ENCODE results near the gene SSR1. TPM values are rescaled to one million over a fixed set of nuclear protein-coding genes. Genes with fewer than 3 reads are reported as not detected.

SSR1 gene
- total and polyA plus RNA-seq, 2 experiments from 2014 or later = 65.3 to 70.2 TPM

DNA sequence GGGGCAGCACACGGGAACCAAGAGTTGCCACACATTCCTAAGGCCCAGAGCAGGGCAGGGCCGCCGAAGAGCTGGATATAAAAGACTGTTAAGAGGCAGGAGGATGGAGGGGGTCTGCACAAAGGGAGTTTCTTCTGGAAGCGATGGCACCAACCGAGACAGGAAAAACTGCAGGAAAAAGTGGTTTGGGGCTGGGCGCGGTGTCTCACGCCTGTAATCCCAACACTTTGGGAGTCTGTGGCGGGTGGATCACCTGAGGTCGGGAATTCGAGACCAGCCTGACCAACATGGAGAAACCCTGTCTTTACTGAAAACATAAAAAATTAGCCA lies 41.8 kb downstream of the SSR1 start (continued):
- TF ChIP-seq STAT1 (IDR thresholded peaks at IDR 0.05; ENCODE audit: unreplicated experiment) = no peak
- TF ChIP-seq ZNF114 (CRISPR knock-in tag; IDR thresholded peaks at IDR 0.05) = no peak
- TF ChIP-seq CREB1 (CRISPR knock-in tag; IDR thresholded peaks at IDR 0.05; ENCODE audit: low read depth) = no peak
- no peak for TF ChIP-seq EZH2phosphoT487 (IDR thresholded peaks at IDR 0.05; ENCODE audit: unreplicated experiment)

DNA sequence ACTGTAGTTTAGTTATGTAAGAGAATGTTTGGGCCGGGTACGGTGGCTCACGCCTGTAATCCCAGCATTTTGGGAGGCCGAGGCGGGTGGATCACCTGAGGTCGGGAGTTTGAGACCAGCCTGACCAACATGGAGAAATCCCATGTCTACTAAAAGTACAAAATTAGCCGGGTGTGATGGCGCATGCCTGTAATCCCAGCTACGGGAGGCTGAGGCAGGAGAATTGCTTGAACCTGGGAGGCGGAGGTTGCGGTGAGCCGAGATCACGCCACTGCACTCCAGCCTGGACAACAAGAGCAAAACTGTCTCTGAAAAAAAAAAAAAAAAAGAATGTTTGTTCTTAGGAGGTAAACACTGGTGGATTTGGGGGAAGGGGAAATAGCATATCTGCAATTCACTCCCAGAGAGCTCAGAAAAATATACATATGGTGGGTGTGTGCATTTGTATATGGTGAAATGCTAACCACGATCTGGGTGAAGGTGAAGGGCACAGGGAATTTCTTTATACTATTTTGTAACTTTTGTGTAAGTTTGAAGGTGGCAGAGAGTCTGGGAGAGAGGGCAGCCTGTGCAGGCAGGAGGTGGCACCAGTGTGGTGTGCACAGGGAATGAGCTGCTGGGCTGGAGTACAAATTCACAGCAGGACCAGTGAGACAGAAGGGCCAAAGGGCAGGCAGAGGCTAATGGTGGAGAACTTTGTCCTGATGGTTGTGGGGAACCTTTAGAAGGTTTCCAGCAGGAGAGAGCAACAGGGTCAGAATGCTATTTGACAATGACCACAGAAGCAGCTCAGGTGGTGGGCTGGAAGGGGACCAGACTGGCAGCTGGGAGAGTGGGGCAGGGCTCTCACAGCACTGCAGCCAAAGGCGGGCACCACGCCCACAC lies 42.4 kb downstream of the SSR1 start:
- H3K9me3 Mint-ChIP-seq = no peaks in the 10 kb centered on the region
- H3K27ac ChIP-seq (ENCODE audit: low read depth) = no peak overlapping the region
- DNase-seq (ENCODE audit: low spot score) (no peak), ATAC-seq (no peak)
- no peaks in the 10 kb centered on the region for H3K4me1 ChIP-seq (ENCODE audit: insufficient read depth)
- H3K4me3 Mint-ChIP-seq = no peak overlapping the region
- no peaks in the 10 kb centered on the region for H3F3A ChIP-seq (replicated peaks; ENCODE audit: low read depth)
- no peaks in the 10 kb centered on the region for H4K20me1 ChIP-seq (replicated peaks; ENCODE audit: insufficient read depth)
- peaks cover 2% of the 10 kb centered on the region for H3K27me3 Mint-ChIP-seq (ENCODE audit: insufficient read depth, low read depth, poor library complexity)
- H3K4me3 ChIP-seq = no peak overlapping the region
- no peak overlapping the region for H3K4me2 ChIP-seq
- no peaks in the 10 kb centered on the region for H3K36me3 ChIP-seq (ENCODE audit: insufficient read depth)
- H3K79me2 ChIP-seq (replicated peaks; ENCODE audit: insufficient read depth) = no peaks in the 10 kb centered on the region
- H3K9me2 ChIP-seq (ENCODE audit: insufficient read depth) = no peaks in the 10 kb centered on the region
- H3K27ac Mint-ChIP-seq = no peak overlapping the region
- H3K27me3 ChIP-seq (ENCODE audit: insufficient read depth) = no peaks in the 10 kb centered on the region
- 0 out of 3 replicates have a peak, but pooled peaks cover 3% of the 10 kb centered on the region for H3K4me1 Mint-ChIP-seq
- no peak overlapping the region for H2AFZ ChIP-seq
- no peaks in the 10 kb centered on the region for H3K36me3 Mint-ChIP-seq (ENCODE audit: low read depth)
- TF ChIP-seq EZH2 (IDR thresholded peaks at IDR 0.05; ENCODE audit: low read depth, unreplicated experiment) (no peak), JUNB (IDR thresholded peaks at IDR 0.05; ENCODE audit: unreplicated experiment) (no peak), STAT1 (IDR thresholded peaks at IDR 0.05; ENCODE audit: unreplicated experiment) (no peak), NANOG (IDR thresholded peaks at IDR 0.05; ENCODE audit: borderline replicate concordance) (no peak), POLR2AphosphoS5 (IDR thresholded peaks at IDR 0.05; ENCODE audit: low read depth) (no peak), ZNF114 (CRISPR knock-in tag; IDR thresholded peaks at IDR 0.05) (no peak), CREB1 (CRISPR knock-in tag; IDR thresholded peaks at IDR 0.05; ENCODE audit: low read depth) (no peak)
- TF ChIP-seq, protein P1, sequence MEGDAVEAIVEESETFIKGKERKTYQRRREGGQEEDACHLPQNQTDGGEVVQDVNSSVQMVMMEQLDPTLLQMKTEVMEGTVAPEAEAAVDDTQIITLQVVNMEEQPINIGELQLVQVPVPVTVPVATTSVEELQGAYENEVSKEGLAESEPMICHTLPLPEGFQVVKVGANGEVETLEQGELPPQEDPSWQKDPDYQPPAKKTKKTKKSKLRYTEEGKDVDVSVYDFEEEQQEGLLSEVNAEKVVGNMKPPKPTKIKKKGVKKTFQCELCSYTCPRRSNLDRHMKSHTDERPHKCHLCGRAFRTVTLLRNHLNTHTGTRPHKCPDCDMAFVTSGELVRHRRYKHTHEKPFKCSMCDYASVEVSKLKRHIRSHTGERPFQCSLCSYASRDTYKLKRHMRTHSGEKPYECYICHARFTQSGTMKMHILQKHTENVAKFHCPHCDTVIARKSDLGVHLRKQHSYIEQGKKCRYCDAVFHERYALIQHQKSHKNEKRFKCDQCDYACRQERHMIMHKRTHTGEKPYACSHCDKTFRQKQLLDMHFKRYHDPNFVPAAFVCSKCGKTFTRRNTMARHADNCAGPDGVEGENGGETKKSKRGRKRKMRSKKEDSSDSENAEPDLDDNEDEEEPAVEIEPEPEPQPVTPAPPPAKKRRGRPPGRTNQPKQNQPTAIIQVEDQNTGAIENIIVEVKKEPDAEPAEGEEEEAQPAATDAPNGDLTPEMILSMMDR (conservative IDR thresholded peaks at IDR 0.05; ENCODE audit: low read depth in 2 of 2) = no peak
- TF ChIP-seq, protein P2, sequence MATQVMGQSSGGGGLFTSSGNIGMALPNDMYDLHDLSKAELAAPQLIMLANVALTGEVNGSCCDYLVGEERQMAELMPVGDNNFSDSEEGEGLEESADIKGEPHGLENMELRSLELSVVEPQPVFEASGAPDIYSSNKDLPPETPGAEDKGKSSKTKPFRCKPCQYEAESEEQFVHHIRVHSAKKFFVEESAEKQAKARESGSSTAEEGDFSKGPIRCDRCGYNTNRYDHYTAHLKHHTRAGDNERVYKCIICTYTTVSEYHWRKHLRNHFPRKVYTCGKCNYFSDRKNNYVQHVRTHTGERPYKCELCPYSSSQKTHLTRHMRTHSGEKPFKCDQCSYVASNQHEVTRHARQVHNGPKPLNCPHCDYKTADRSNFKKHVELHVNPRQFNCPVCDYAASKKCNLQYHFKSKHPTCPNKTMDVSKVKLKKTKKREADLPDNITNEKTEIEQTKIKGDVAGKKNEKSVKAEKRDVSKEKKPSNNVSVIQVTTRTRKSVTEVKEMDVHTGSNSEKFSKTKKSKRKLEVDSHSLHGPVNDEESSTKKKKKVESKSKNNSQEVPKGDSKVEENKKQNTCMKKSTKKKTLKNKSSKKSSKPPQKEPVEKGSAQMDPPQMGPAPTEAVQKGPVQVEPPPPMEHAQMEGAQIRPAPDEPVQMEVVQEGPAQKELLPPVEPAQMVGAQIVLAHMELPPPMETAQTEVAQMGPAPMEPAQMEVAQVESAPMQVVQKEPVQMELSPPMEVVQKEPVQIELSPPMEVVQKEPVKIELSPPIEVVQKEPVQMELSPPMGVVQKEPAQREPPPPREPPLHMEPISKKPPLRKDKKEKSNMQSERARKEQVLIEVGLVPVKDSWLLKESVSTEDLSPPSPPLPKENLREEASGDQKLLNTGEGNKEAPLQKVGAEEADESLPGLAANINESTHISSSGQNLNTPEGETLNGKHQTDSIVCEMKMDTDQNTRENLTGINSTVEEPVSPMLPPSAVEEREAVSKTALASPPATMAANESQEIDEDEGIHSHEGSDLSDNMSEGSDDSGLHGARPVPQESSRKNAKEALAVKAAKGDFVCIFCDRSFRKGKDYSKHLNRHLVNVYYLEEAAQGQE (IDR thresholded peaks at IDR 0.05; ENCODE audit: unreplicated experiment) = no peak
- TF ChIP-seq, protein P3, sequence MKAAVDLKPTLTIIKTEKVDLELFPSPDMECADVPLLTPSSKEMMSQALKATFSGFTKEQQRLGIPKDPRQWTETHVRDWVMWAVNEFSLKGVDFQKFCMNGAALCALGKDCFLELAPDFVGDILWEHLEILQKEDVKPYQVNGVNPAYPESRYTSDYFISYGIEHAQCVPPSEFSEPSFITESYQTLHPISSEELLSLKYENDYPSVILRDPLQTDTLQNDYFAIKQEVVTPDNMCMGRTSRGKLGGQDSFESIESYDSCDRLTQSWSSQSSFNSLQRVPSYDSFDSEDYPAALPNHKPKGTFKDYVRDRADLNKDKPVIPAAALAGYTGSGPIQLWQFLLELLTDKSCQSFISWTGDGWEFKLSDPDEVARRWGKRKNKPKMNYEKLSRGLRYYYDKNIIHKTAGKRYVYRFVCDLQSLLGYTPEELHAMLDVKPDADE (IDR thresholded peaks at IDR 0.05) = no peak
- TF ChIP-seq, protein P4, sequence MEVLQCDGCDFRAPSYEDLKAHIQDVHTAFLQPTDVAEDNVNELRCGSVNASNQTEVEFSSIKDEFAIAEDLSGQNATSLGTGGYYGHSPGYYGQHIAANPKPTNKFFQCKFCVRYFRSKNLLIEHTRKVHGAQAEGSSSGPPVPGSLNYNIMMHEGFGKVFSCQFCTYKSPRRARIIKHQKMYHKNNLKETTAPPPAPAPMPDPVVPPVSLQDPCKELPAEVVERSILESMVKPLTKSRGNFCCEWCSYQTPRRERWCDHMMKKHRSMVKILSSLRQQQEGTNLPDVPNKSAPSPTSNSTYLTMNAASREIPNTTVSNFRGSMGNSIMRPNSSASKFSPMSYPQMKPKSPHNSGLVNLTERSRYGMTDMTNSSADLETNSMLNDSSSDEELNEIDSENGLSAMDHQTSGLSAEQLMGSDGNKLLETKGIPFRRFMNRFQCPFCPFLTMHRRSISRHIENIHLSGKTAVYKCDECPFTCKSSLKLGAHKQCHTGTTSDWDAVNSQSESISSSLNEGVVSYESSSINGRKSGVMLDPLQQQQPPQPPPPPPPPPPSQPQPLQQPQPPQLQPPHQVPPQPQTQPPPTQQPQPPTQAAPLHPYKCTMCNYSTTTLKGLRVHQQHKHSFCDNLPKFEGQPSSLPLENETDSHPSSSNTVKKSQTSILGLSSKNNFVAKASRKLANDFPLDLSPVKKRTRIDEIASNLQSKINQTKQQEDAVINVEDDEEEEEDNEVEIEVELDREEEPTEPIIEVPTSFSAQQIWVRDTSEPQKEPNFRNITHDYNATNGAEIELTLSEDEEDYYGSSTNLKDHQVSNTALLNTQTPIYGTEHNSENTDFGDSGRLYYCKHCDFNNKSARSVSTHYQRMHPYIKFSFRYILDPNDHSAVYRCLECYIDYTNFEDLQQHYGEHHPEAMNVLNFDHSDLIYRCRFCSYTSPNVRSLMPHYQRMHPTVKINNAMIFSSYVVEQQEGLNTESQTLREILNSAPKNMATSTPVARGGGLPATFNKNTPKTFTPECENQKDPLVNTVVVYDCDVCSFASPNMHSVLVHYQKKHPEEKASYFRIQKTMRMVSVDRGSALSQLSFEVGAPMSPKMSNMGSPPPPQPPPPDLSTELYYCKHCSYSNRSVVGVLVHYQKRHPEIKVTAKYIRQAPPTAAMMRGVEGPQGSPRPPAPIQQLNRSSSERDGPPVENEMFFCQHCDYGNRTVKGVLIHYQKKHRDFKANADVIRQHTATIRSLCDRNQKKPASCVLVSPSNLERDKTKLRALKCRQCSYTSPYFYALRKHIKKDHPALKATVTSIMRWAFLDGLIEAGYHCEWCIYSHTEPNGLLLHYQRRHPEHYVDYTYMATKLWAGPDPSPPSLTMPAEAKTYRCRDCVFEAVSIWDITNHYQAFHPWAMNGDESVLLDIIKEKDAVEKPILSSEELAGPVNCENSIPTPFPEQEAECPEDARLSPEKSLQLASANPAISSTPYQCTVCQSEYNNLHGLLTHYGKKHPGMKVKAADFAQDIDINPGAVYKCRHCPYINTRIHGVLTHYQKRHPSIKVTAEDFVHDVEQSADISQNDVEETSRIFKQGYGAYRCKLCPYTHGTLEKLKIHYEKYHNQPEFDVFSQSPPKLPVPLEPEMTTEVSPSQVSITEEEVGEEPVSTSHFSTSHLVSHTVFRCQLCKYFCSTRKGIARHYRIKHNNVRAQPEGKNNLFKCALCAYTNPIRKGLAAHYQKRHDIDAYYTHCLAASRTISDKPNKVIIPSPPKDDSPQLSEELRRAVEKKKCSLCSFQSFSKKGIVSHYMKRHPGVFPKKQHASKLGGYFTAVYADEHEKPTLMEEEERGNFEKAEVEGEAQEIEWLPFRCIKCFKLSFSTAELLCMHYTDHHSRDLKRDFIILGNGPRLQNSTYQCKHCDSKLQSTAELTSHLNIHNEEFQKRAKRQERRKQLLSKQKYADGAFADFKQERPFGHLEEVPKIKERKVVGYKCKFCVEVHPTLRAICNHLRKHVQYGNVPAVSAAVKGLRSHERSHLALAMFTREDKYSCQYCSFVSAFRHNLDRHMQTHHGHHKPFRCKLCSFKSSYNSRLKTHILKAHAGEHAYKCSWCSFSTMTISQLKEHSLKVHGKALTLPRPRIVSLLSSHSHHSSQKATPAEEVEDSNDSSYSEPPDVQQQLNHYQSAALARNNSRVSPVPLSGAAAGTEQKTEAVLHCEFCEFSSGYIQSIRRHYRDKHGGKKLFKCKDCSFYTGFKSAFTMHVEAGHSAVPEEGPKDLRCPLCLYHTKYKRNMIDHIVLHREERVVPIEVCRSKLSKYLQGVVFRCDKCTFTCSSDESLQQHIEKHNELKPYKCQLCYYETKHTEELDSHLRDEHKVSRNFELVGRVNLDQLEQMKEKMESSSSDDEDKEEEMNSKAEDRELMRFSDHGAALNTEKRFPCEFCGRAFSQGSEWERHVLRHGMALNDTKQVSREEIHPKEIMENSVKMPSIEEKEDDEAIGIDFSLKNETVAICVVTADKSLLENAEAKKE (CRISPR knock-in tag; IDR thresholded peaks at IDR 0.05) = no peak
